Hepatocyte (in vitro differentiated cells): ENCODE results near the gene PAPPA2. TPM values are rescaled to one million over a fixed set of nuclear protein-coding genes. Genes with fewer than 3 reads are reported as not detected.

Source experiments
- DNase-seq: peaks from one replicate; pipeline ENCODE4 v3.0.0-alpha.2; 2016; ENCODE audit warnings: low spot score
- H2AFZ ChIP-seq: fragments of 200-600 bp; sonication (generic); 2 replicates; pipeline ENCODE4 v1.6.0; 2016; ENCODE audit warnings: antibody characterized with exemption, mild to moderate bottlenecking
- H3K27ac ChIP-seq: fragments of 200-600 bp; sonication (generic); 2 replicates; pipeline ENCODE4 v1.5.1; 2016; ENCODE audit warnings: mild to moderate bottlenecking
- H3K27me3 ChIP-seq: fragments of 200-600 bp; sonication (generic); 2 replicates; pipeline ENCODE4 v1.6.1; 2016
- H3K36me3 ChIP-seq: fragments of 200-600 bp; sonication (generic); replicated peaks from 2 replicates; pipeline ENCODE4 v1.5.1; 2016; ENCODE audit warnings: low read depth; ENCODE audit not compliant: insufficient read depth
- H3K4me1 ChIP-seq: fragments of 200-600 bp; sonication (generic); 2 replicates; pipeline ENCODE4 v1.5.1; 2016; ENCODE audit warnings: mild to moderate bottlenecking, moderate library complexity; ENCODE audit not compliant: insufficient read depth
- H3K4me2 ChIP-seq: fragments of 200-600 bp; sonication (generic); 2 replicates; pipeline ENCODE4 v1.6.0; 2016
- H3K4me3 ChIP-seq: fragments of 200-600 bp; sonication (generic); 2 replicates; pipeline ENCODE4 v1.5.1; 2016; ENCODE audit warnings: mild to moderate bottlenecking
- H3K79me2 ChIP-seq: fragments of 200-600 bp; sonication (generic); 2 replicates; pipeline ENCODE4 v1.6.0; 2017; ENCODE audit warnings: mild to moderate bottlenecking
- H3K9me2 ChIP-seq: fragments of 200-600 bp; sonication (generic); replicated peaks from 2 replicates; pipeline ENCODE4 v1.6.0; 2017; ENCODE audit warnings: mild to moderate bottlenecking; ENCODE audit not compliant: insufficient read depth
- H3K9me3 ChIP-seq: fragments of 200-600 bp; sonication (generic); 2 replicates; pipeline ENCODE4 v1.5.1; 2016; ENCODE audit warnings: low read depth, mild to moderate bottlenecking
- H4K20me1 ChIP-seq: fragments of 200-600 bp; sonication (generic); 2 replicates; pipeline ENCODE4 v1.6.0; 2016; ENCODE audit warnings: mild to moderate bottlenecking; ENCODE audit not compliant: insufficient read depth, poor library complexity, severe bottlenecking
- EZH2 ChIP-seq: fragments of 200-600 bp; sonication (generic); IDR thresholded peaks from 2 replicates; pipeline ENCODE4 v1.6.1; 2016; ENCODE audit warnings: antibody characterized with exemption, mild to moderate bottlenecking, borderline replicate concordance
- EZH2phosphoT487 ChIP-seq: fragments of 200-600 bp; sonication (generic); IDR thresholded peaks from one replicate; pipeline ENCODE4 v1.6.1; 2018; ENCODE audit warnings: antibody characterized with exemption, mild to moderate bottlenecking, low read depth, moderate library complexity; ENCODE audit not compliant: unreplicated experiment, severe bottlenecking
- WGBS: methylation state at CpG from one replicate; pipeline ENCODE4 v1.1.6; 2016; ENCODE audit warnings: low lambda C conversion rate; ENCODE audit errors: missing lambda C conversion rate; 5-methylcytosine and 5-hydroxymethylcytosine counted together
- polyA plus RNA-seq: library from polyadenylated mRNA; unstranded; fragments of >200 nt; fragmentation: Nextera tagmentation; extraction: Ambion mirVana; gene quantifications from 2 replicates; pipeline ENCODE4 v1.2.1, GENCODE V29; 2016
- total RNA-seq: library from RNA; depleted of rRNA; stranded (reverse); fragments of >200 nt; gene quantifications from 2 replicates; pipeline ENCODE4 v1.2.3, GENCODE V29; 2014
- TF ChIP-seq, protein P1 (sequence below): fragments of 200-600 bp; sonication (generic); IDR thresholded peaks from 2 replicates; pipeline ENCODE4 v1.5.1; 2016; ENCODE audit warnings: antibody characterized with exemption, mild to moderate bottlenecking; ENCODE audit not compliant: poor library complexity

PAPPA2 gene
- total and polyA plus RNA-seq, 2 experiments from 2014 or later = 1.9 to 2.6 TPM

DNA sequence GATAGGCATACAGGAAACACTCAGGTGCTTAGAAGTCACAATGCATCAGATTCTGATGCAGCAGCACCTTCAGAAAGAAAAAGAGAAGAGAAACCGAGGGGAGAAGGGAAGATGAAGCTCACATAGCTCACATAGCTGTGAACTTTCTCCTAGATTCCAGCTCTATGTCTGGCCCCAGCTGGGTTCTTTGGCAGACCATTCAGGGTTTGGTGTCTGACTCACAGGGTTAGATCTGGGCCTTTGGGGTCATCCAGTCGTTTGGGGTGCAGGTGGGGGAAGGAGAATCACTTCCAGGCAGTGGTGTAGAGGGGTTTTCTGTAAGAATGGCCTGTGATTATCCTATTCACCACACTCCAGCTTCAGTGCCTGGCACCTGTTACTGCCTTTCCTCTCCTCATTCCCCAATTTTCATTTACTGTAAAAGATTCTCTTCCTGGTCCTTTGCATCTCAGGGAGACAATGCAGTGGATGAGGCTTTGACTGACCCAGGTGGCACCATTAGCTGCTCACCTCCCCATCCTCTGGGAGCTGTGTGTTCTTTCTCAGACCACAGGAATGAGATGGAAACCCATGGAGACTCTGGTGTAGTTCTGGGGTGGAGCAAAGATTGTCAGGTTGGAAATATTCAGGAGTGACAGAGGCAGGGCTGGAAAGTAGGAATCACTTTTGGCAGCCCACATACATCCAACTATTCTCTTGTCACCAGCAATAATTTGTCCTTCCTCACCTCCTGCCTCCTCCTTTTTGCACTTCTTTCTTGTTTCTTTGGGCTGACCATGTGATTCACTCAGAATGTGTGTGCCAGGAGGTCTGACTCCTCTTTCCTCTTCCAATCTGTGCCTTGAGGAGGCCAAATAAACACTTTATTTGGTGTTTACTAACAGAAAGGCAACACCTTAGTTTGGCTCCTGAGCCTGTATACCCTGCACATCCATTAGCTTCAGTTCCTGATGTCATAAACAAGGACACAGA lies 103.3 kb downstream of the PAPPA2 start:
- Histone ChIP-seq H3K27ac (no peak overlapping the region), H3K27me3 (no peaks in the 10 kb centered on the region), H3K79me2 (no peaks in the 10 kb centered on the region), H3K4me1 (no peaks in the 10 kb centered on the region), H3K9me2 (no peaks in the 10 kb centered on the region), H3K4me3 (no peak overlapping the region), H3K36me3 (no peaks in the 10 kb centered on the region), H3K4me2 (no peak overlapping the region), H2AFZ (no peak overlapping the region), H3K9me3 (no peaks in the 10 kb centered on the region), H4K20me1 (no peaks in the 10 kb centered on the region)
- 49% methylated on average over 2 of the region's 2 CpGs for WGBS
- no peak for DNase-seq
- no peak for TF ChIP-seq EZH2phosphoT487
- TF ChIP-seq EZH2 = no peak
- TF ChIP-seq, protein P1, sequence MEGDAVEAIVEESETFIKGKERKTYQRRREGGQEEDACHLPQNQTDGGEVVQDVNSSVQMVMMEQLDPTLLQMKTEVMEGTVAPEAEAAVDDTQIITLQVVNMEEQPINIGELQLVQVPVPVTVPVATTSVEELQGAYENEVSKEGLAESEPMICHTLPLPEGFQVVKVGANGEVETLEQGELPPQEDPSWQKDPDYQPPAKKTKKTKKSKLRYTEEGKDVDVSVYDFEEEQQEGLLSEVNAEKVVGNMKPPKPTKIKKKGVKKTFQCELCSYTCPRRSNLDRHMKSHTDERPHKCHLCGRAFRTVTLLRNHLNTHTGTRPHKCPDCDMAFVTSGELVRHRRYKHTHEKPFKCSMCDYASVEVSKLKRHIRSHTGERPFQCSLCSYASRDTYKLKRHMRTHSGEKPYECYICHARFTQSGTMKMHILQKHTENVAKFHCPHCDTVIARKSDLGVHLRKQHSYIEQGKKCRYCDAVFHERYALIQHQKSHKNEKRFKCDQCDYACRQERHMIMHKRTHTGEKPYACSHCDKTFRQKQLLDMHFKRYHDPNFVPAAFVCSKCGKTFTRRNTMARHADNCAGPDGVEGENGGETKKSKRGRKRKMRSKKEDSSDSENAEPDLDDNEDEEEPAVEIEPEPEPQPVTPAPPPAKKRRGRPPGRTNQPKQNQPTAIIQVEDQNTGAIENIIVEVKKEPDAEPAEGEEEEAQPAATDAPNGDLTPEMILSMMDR = no peak

DNA sequence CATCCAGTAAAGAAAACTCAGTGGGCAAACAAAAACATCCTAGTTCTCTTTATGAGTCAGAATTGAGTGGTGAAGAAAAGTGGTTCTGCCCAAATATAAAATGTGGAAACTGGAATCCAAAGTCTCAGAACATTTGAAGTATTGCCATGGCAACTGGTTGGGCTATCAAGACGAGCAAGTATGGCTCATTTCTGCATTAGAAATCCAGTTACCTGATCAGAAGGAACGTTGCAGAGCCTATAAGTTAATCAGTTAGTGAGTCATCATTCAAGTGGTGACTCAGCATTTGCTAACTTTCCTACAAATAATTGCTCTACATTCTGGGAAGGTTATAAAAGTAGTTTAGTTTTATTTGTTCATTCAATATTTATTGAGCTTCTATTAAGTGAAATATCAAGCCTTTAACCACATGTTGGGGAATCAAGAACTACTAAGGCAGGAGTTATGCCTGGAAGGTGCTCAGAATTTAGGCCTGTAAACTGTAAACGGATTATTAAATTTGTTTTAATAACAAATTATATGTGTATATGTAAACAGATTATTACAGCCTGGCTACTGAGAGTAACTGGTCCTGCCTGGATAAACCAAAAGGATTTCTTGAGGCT lies 104.3 kb downstream of the PAPPA2 start:
- Histone ChIP-seq H2AFZ (no peak overlapping the region), H3K4me1 (no peaks in the 10 kb centered on the region), H3K36me3 (no peaks in the 10 kb centered on the region), H3K4me3 (no peak overlapping the region), H3K9me2 (no peaks in the 10 kb centered on the region), H3K79me2 (no peaks in the 10 kb centered on the region), H3K9me3 (no peaks in the 10 kb centered on the region), H3K27me3 (no peaks in the 10 kb centered on the region), H3K4me2 (no peak overlapping the region), H3K27ac (no peak overlapping the region), H4K20me1 (no peaks in the 10 kb centered on the region)
- WGBS = 57% methylated on average over 3 of the region's 3 CpGs
- DNase-seq = no peak
- TF ChIP-seq EZH2 (no peak), EZH2phosphoT487 (no peak)
- TF ChIP-seq, protein P1 = no peak

DNA sequence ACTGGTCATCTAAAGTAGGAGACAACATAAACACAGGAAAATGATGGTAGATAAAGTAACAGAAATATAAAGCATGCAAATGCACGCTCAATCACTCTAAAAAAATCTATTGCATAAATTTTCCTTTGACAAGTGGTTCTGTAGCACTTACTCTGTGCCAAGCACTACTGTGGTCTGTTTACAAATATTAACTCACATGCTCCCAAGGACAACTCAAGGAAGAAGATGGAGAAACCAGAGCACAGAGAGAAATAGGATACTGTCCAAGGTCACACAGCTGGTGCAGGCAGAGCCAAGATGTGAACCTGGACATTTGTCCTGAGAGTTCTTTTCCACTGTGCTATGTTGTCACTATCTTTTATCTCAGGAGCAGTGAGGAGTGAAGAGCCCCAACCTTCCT lies 105.2 kb downstream of the PAPPA2 start:
- Histone ChIP-seq H3K4me2 (no peak overlapping the region), H3K4me1 (no peaks in the 10 kb centered on the region), H3K4me3 (no peak overlapping the region), H2AFZ (no peak overlapping the region), H3K79me2 (no peaks in the 10 kb centered on the region), H4K20me1 (no peaks in the 10 kb centered on the region), H3K9me2 (no peaks in the 10 kb centered on the region), H3K27me3 (no peaks in the 10 kb centered on the region), H3K36me3 (no peaks in the 10 kb centered on the region), H3K27ac (no peak overlapping the region), H3K9me3 (no peaks in the 10 kb centered on the region)
- no peak for DNase-seq
- WGBS = 77% methylated on average over 1 of the region's 1 CpG
- TF ChIP-seq EZH2 (no peak), EZH2phosphoT487 (no peak)
- TF ChIP-seq, protein P1 = no peak
